GM12892 (cell line): Measurements from ENCODE around the gene ARRDC2.
A peak's percentile ranks its signal among the peaks of the same experiment; 100 is the strongest.

ENCODE experiments used
- DNase-seq: peaks from one replicate; pipeline ENCODE4 v3.0.0; 2011; ENCODE audit not compliant: insufficient read length
- FAIRE-seq: peaks from 2 replicates; lab custom pipeline; 2011; peaks lifted over from hg19 to GRCh38; lab: Jason Lieb, UNC
- POLR2A ChIP-seq: IDR thresholded peaks from 2 replicates; pipeline ENCODE4 v1.6.1; 2011; ENCODE audit warnings: low read depth, low read length, control low read depth
- POLR2AphosphoS5 ChIP-seq: IDR thresholded peaks from 2 replicates; pipeline ENCODE4 v1.6.1; 2011; ENCODE audit warnings: low read depth, low read length, control low read depth
- TAF1 ChIP-seq: IDR thresholded peaks from 2 replicates; pipeline ENCODE4 v1.6.1; 2011; ENCODE audit warnings: low read depth, mild to moderate bottlenecking, control low read depth, low read length, borderline replicate concordance

ARRDC2 gene

DNA sequence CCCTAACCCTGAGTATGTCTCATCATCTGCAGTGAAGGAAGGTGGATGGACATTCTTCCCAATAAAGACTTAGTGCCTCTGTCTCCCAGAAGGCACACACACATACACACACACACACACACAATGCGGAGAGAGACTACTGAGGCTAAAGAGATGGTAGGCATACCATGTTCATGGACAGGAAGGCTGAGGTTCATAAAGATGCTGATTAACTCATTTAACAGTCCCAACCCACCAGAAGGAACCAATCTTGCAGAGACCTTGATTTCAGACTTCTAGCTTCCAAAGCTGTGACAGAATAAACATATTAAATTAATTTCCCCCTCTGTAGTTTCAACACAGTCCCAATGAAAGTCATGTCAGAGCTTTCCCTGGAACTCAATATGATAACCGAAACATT, 33.1 kb downstream of the ARRDC2 start:
- TF ChIP-seq POLR2AphosphoS5, result no peak
- FAIRE-seq, result no peak
- no peak for DNase-seq

DNA sequence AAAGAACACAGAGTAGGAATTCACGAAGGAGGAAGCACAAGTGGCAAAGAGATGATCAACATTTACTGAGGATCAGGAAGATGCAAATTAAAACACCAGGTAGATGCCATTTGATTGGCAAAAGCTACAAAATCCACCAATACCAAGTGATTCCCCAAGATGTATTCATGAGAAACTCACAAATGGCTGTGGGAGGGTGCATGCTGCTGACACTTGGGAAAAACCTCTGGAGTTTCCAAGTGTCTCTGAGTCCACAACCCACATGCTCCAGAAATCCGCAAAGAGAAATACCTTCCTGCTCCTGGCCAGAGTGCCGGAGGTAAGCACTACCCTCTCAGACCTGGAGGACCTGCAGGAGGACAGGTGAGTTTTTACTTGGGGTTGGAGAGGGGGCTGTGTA, 35.7 kb downstream of the ARRDC2 start:
- FAIRE-seq, result no peak

GRCh38 chr19:18044825-18045304, 36.9 kb downstream of the ARRDC2 start:
- DNase-seq (peak; percentile 82), FAIRE-seq (peak; percentile 98)
- TF ChIP-seq POLR2AphosphoS5 (no peak; the same call in 1 of the 2 replicates), TAF1 (no peak), POLR2A (no peak)

More for the DNA sequence above, 35.7 kb downstream of the ARRDC2 start:
- TF ChIP-seq POLR2AphosphoS5 (no peak), TAF1 (no peak), POLR2A (no peak)
- DNase-seq, result no peak

GRCh38 chr19:18045307-18046050, 37.5 kb downstream of the ARRDC2 start:
- peak; percentile 9 for FAIRE-seq
- TF ChIP-seq POLR2AphosphoS5, result no peak
- no peak for TF ChIP-seq TAF1
- TF ChIP-seq POLR2A, result no peak
- DNase-seq, result no peak

DNA sequence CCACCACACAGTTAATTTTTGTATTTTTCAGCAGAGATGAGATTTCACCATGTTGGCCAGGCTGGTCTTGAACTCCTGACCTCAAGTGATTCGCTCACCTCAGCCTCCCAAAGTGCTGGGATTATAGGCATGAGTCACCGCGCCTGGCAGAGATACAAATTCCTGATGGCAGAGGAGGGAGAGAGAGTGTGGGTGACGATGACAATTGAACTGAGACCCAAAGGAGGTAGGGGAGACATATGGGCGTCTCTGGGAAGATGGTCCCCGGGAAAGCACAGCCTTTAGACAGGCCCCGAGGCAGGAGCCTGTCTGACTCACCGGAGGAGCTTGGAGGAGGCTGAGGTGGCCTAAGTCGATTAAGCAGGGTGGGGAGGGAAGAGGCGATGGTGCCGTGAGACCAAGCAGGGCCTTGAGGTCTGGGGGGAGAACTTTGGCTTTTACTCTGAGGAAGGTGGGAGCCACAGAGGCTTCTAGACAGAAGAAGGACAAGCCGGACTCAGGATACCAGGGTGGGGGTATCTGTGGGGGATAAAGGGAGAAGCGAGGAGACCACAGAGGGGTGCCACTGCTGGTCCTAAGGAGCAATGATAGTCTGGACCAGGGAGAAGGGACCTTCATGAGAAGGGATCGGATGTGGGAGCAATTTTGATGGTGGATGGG, 38.2 kb downstream of the ARRDC2 start:
- DNase-seq (no peak), FAIRE-seq (no peak)
- TF ChIP-seq POLR2A (no peak), POLR2AphosphoS5 (no peak), TAF1 (no peak)

DNA sequence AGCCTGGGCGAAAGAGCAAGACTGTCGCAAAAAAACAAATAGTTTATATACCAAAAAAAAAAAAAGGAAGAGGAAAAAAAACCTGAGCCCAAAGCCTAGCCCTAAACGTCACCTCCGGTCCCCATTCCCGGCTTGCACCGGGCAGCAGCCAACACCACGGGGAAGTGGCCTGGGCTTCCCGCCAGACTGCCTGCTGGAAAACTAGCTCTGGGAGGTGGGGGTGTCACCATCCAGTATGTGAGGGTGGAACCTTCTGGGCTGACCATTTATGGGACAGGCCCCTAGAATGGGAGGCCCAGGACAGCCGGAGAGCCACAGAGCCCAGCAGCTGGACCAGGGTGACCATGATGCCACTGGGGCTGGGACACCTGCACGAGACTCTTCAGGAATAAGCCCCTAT, 41.4 kb downstream of the ARRDC2 start:
- TF ChIP-seq POLR2AphosphoS5 (no peak), POLR2A (no peak), TAF1 (no peak)
- FAIRE-seq (no peak), DNase-seq (no peak)

DNA sequence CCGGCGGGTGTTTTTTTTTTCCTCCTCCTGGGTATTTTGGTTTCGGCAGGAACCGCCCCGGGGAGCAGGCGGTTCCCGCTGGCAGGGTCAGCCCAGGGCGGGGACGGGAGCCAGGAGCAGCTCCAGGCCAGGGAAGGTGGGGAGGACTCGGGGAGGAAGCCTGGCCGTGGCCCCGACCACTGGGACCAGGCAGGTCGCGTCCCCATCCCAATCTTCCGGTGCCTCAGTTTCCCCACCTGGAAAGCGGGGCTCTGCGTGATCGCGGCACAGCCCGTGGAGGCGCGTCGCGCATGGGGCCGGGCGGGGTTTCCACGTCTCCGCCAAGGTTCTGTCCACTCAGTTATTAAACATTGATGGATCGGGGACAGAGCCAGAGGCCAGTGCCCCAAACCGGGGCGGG, 43.9 kb downstream of the ARRDC2 start:
- FAIRE-seq, result no peak
- TF ChIP-seq TAF1, result no peak
- TF ChIP-seq POLR2AphosphoS5, result no peak
- no peak for TF ChIP-seq POLR2A
- DNase-seq, result no peak

DNA sequence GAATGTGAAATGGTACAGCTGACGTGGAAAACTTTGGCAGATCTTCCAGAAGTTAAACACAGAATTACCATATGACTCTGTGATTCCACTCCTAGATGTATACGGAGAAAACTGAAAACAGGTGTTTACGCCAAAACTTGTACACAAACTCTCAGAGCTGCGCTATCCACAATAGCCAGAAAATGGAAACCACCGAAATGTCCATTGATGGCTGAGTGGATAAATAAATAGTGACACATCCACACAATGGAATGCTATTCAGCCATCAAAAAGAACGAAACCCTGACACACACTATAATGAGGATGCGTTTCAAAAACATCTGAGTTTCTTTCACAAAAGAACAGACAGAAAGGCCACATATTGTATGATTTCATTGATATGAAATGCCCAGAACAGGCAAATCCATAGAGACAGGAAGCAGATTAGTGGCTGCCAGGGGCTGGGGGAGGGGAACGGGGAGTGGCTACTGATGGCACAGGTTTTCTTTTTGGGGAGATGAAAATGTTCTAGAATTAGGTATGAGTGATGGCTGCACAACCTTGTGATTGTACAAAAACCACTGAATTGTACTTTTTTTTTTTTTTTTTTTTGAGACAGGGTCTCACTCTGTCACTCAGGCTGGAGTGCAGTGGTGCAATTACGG, 45.7 kb downstream of the ARRDC2 start:
- FAIRE-seq (no peak), DNase-seq (no peak)
- TF ChIP-seq TAF1 (no peak), POLR2AphosphoS5 (no peak)

GRCh38 chr19:18055967-18056366, 48.0 kb downstream of the ARRDC2 start:
- DNase-seq (no peak), FAIRE-seq (no peak)
- TF ChIP-seq POLR2AphosphoS5, result no peak
- no peak for TF ChIP-seq TAF1
- TF ChIP-seq POLR2A, result no peak

- no peak for TF ChIP-seq POLR2AphosphoS5
- no peak for TF ChIP-seq TAF1
- no peak for TF ChIP-seq POLR2A
- FAIRE-seq (no peak), DNase-seq (no peak)
Observed at GRCh38 chr19:18057557-18057956, 49.6 kb downstream of the ARRDC2 start.

- DNase-seq (peak; percentile 86), FAIRE-seq (peak; percentile 82)
- no peak for TF ChIP-seq POLR2A
- TF ChIP-seq POLR2AphosphoS5, result no peak
Observed at GRCh38 chr19:18058208-18059009, 50.4 kb downstream of the ARRDC2 start.

DNA sequence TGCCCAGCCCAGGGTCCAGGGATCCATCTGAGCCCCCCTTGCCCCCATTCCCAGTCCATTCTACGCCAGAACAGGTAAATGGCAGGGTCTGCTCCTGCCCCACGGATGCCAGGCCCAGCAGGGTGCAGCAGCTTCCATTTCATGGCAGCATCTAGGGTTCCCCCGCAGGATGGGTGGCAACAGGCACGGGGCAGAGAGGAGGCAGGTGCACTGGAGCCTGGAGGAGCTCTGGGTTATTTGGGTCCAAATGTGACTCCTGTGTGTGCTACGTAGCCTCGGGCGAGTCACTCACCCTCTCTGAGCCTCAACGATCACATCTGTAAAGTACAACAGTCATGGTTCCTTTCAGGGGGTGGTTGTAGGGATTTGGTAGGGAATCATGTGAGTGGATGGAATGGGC, 51.3 kb downstream of the ARRDC2 start:
- TF ChIP-seq POLR2AphosphoS5 (no peak), TAF1 (no peak), POLR2A (no peak)
- FAIRE-seq, result no peak

More for the DNA sequence above, 51.3 kb downstream of the ARRDC2 start:
- no peak for DNase-seq
